HUES6 (cell line): Measurements from ENCODE around the gene SEMA6B.

Source experiments
- H3K27ac ChIP-seq: 2 replicates; pipeline ENCODE4 v1.7.0; 2013; ENCODE audit warnings: low read depth, mild to moderate bottlenecking, low read length, inconsistent platforms
- H3K27me3 ChIP-seq: 2 replicates; pipeline ENCODE4 v1.6.1; 2013; ENCODE audit warnings: low read length; ENCODE audit not compliant: control insufficient read depth, insufficient read depth
- H3K36me3 ChIP-seq: 2 replicates; pipeline ENCODE4 v1.6.1; 2013; ENCODE audit warnings: low read length; ENCODE audit not compliant: control insufficient read depth, insufficient read depth
- H3K4me1 ChIP-seq: 2 replicates; pipeline ENCODE4 v1.6.1; 2013; ENCODE audit warnings: low read length; ENCODE audit not compliant: control insufficient read depth, insufficient read depth
- H3K4me3 ChIP-seq: 2 replicates; pipeline ENCODE4 v1.5.1; 2013; ENCODE audit warnings: low read depth, low read length
- H3K9ac ChIP-seq: one replicate; pipeline ENCODE4 v1.6.1; 2013; ENCODE audit warnings: mild to moderate bottlenecking, low read length
- H3K9me3 ChIP-seq: 2 replicates; pipeline ENCODE4 v1.6.1; 2013; ENCODE audit warnings: low read depth, low read length; ENCODE audit not compliant: control insufficient read depth, insufficient read depth

Gene SEMA6B

DNA sequence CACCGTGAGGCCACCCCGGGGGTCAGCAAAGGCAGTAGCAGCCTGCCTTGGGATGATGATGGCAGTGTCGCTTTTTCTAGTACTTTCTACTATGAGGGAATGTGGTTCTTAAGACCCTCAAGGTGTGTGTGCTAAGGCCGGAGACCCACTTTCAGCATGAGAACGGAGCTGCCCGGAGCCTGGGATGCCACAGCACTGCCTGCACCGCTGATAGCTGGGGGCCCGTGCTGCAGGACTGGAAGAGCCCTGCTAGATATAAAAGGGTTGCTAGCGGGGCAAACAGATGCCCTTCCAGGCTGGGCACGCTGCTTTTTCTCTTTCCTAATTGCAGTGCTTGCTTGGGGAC, 55.7 kb downstream of the SEMA6B start:
- H3K4me3 ChIP-seq: no peak overlapping the region
- H3K4me1 ChIP-seq: no peaks in the 10 kb centered on the region
- H3K36me3 ChIP-seq: peaks cover 70% of the 10 kb centered on the region
- no peak overlapping the region for H3K27ac ChIP-seq
- H3K9ac ChIP-seq: no peak overlapping the region
- no peaks in the 10 kb centered on the region for H3K9me3 ChIP-seq
- no peaks in the 10 kb centered on the region for H3K27me3 ChIP-seq

DNA sequence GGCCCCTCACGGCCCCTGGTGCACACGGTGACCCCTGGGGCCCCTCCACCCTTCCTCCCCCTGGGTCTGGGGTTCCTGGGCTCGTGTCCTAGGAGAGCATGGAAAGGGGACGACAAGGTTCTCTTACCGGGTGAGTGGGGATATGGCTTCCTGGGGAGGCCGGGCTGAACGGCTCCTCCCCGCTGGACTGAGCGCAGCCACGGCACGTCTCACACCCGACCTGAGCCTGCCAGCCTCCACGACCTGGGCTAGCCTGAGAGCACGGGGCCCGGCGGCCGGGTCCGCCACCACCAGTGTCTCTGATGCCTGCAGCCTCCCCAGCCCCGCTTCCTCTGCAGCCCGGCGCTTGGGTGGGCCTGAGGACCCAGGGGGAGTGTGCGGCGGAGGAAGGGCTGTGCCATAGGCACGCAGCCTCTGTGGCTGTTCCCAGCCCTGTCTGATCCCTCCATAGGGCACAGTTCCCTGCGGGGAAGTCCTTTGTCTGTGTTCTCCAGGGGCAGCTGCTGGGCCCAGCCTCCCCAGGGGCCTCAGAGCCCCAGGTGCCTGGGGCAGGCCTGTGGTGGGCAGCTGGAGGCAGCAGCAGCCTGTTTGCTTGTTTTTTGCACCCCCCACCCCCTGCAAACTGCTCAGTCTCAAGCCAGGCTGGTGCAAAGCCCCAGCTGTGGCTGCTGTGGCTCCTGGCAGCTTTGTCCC, 56.2 kb downstream of the SEMA6B start:
- Histone ChIP-seq H3K4me3 (no peak overlapping the region), H3K27me3 (no peaks in the 10 kb centered on the region), H3K4me1 (no peaks in the 10 kb centered on the region), H3K9me3 (no peaks in the 10 kb centered on the region), H3K27ac (no peak overlapping the region), H3K9ac (no peak overlapping the region), H3K36me3 (peaks cover 75% of the 10 kb centered on the region)

- H3K4me3 ChIP-seq: no peak overlapping the region
- H3K9me3 ChIP-seq: no peaks in the 10 kb centered on the region
- peaks cover 83% of the 10 kb centered on the region for H3K36me3 ChIP-seq
- no peak overlapping the region for H3K9ac ChIP-seq
- H3K4me1 ChIP-seq: no peaks in the 10 kb centered on the region
- H3K27me3 ChIP-seq: no peaks in the 10 kb centered on the region
- no peak overlapping the region for H3K27ac ChIP-seq
These were observed 57.0 kb downstream of the SEMA6B start for GRCh38 chr19:4502282-4503131.

DNA sequence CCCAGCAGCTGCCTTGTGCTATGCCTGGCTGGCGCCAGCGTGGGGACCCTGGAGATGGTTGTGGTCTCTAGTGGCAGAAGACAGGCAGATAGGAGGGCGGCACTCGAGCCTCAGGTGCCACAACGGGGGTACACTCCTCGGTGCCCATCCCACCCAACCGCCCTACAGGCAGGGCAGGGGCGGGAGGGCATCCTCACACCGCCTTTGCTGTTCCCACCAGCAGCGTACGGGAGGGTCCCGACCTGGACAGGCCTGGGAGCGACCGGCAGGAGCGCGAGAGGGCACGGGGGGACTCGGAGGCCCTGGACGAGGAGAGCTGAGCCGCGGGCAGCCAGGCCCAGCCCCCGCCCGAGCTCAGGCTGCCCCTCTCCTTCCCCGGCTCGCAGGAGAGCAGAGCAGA, 57.8 kb downstream of the SEMA6B start:
- Histone ChIP-seq H3K27me3 (no peaks in the 10 kb centered on the region), H3K9me3 (no peaks in the 10 kb centered on the region), H3K9ac (no peak overlapping the region), H3K27ac (no peak overlapping the region), H3K4me1 (no peaks in the 10 kb centered on the region), H3K36me3 (peaks cover 83% of the 10 kb centered on the region), H3K4me3 (no peak overlapping the region)

- Histone ChIP-seq H3K27me3 (no peaks in the 10 kb centered on the region), H3K4me3 (no peak overlapping the region), H3K9ac (no peak overlapping the region), H3K9me3 (no peaks in the 10 kb centered on the region), H3K27ac (no peak overlapping the region), H3K36me3 (peaks cover 88% of the 10 kb centered on the region), H3K4me1 (no peaks in the 10 kb centered on the region)
These were observed 58.5 kb downstream of the SEMA6B start for GRCh38 chr19:4500841-4501591.

DNA sequence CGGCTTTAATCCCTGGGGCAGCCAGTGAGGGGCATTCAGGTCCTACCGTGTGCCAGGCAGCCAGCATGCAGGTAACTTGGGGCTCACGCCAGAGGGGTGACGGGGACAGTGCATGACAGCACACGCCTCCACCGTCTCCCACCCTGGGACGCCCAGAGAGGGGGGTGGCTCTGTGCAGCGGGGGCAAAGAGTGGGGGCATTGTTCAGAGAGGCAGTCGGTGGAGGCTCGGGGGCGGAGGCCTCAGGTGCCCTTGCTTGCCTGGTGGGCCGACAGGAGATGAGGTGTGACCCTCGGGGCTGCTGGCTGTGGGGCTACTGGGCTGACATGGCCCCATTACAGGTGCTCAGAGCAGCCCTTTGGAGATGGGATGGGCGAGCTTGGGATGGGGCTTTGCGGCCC, 59.6 kb downstream of the SEMA6B start:
- Histone ChIP-seq H3K36me3 (peaks cover 86% of the 10 kb centered on the region), H3K4me3 (no peak overlapping the region), H3K9me3 (no peaks in the 10 kb centered on the region)

GRCh38 chr19:4499318-4499717, 60.2 kb downstream of the SEMA6B start:
- Histone ChIP-seq H3K4me1 (no peaks in the 10 kb centered on the region), H3K9me3 (no peaks in the 10 kb centered on the region), H3K9ac (no peak overlapping the region), H3K4me3 (no peak overlapping the region), H3K27me3 (no peaks in the 10 kb centered on the region), H3K27ac (no peak overlapping the region), H3K36me3 (peaks cover 86% of the 10 kb centered on the region)

More for the DNA sequence above, 59.6 kb downstream of the SEMA6B start:
- Histone ChIP-seq H3K9ac (no peak overlapping the region), H3K27ac (no peak overlapping the region), H3K27me3 (no peaks in the 10 kb centered on the region), H3K4me1 (no peaks in the 10 kb centered on the region)

DNA sequence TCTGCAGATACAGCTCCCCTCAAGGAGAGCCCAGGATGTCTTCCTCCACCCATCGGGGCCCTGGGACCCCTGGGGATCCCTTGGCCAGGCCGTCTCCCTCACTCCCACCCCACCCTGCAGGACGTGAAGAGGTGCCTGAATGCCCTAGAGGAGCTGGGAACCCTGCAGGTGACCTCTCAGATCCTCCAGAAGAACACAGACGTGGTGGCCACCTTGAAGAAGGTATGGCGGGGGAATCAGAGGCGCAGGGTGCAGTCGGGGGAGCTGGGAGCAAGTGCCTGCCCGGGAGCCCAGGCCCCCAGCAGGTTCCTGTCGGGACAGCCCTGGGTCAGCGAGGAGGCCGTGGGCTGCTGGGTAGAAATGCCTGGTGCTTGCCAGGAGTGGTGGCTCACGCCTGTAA, 60.8 kb downstream of the SEMA6B start:
- peaks cover 88% of the 10 kb centered on the region for H3K36me3 ChIP-seq
- no peaks in the 10 kb centered on the region for H3K9me3 ChIP-seq
- H3K9ac ChIP-seq: no peak overlapping the region
- H3K27ac ChIP-seq: no peak overlapping the region
- H3K4me1 ChIP-seq: no peaks in the 10 kb centered on the region
- no peak overlapping the region for H3K4me3 ChIP-seq
- H3K27me3 ChIP-seq: no peaks in the 10 kb centered on the region

- Histone ChIP-seq H3K4me3 (no peak overlapping the region), H3K27me3 (no peaks in the 10 kb centered on the region), H3K9ac (no peak overlapping the region), H3K4me1 (no peaks in the 10 kb centered on the region), H3K36me3 (peaks cover 89% of the 10 kb centered on the region), H3K27ac (no peak overlapping the region), H3K9me3 (no peaks in the 10 kb centered on the region)
These were observed 61.6 kb downstream of the SEMA6B start for GRCh38 chr19:4497770-4498389.

GRCh38 chr19:4496304-4496703, 63.2 kb downstream of the SEMA6B start:
- no peaks in the 10 kb centered on the region for H3K27me3 ChIP-seq
- H3K4me3 ChIP-seq: no peak overlapping the region
- H3K9ac ChIP-seq: no peak overlapping the region
- peaks cover 89% of the 10 kb centered on the region for H3K36me3 ChIP-seq
- H3K27ac ChIP-seq: no peak overlapping the region
- no peaks in the 10 kb centered on the region for H3K9me3 ChIP-seq
- no peaks in the 10 kb centered on the region for H3K4me1 ChIP-seq
